GM12891 (cell line): ENCODE results near the gene C2CD5.

Experiments used
- POLR2A ChIP-seq: IDR thresholded peaks from 2 replicates; pipeline ENCODE4 v1.6.1; 2011; ENCODE audit warnings: low read depth, low read length, control low read depth
- POLR2AphosphoS5 ChIP-seq: IDR thresholded peaks from 2 replicates; pipeline ENCODE4 v1.6.1; 2011; ENCODE audit warnings: low read depth, low read length, control low read depth
- SPI1 ChIP-seq: IDR thresholded peaks from 2 replicates; pipeline ENCODE4 v1.6.1; 2011; ENCODE audit warnings: low read depth, low read length, control low read depth
- TAF1 ChIP-seq: IDR thresholded peaks from 2 replicates; pipeline ENCODE4 v1.6.1; 2011; ENCODE audit warnings: low read depth, low read length, control low read depth

GRCh38 chr12:22416801-22417200 lies 127.5 kb downstream of the C2CD5 start:
- TF ChIP-seq TAF1 (no peak), POLR2A (no peak), POLR2AphosphoS5 (no peak), SPI1 (no peak)
